NCI-H460 (cell line): Measurements from ENCODE around the gene ZNF784. TPM values are rescaled to one million over a fixed set of nuclear protein-coding genes. Genes with fewer than 3 reads are reported as not detected.

Experiments used
- total RNA-seq: library from RNA; depleted of rRNA; stranded (reverse); fragments of >200 nt; shearing (Covaris generic); gene quantifications from 2 replicates; pipeline ENCODE4 v1.2.3, GENCODE V29; 2014; rRNA removed

Gene ZNF784
- total RNA-seq, 1 experiment from 2014 or later, result 2.1 TPM

Other genes starting within 250 kb of the ZNF784 start
- not detected in 2 replicates for gene TMEM190, start 247.7 kb downstream of the ZNF784 start, total RNA-seq
- 0.97 and 2.0 TPM in 2 replicates for gene TMEM238, start 240.3 kb downstream of the ZNF784 start, total RNA-seq
- gene RPL28, start 238.6 kb downstream of the ZNF784 start, total RNA-seq, result 426 and 465 TPM in 2 replicates
- gene UBE2S, start 216.8 kb downstream of the ZNF784 start, total RNA-seq, result 369 and 378 TPM in 2 replicates
- not detected in 2 replicates for gene SHISA7, start 181.3 kb downstream of the ZNF784 start, total RNA-seq
- 33.9 and 39.6 TPM in 2 replicates for gene ISOC2, start 162.9 kb downstream of the ZNF784 start, total RNA-seq
- not detected in 2 replicates for gene C19orf85, start 159.8 kb downstream of the ZNF784 start, total RNA-seq
- gene ZNF628, start 147.9 kb downstream of the ZNF784 start, total RNA-seq, result 2.1 and 6.1 TPM in 2 replicates
- 3.9 and 4.5 TPM in 2 replicates for gene NAT14, start 139.4 kb downstream of the ZNF784 start, total RNA-seq
- gene SSC5D, start 136.1 kb downstream of the ZNF784 start, total RNA-seq, result 0.07 TPM in 1 of 2 replicates, not detected in the other
- gene SBK2, start 87.4 kb downstream of the ZNF784 start, total RNA-seq, result not detected in 2 replicates
- 0.32 TPM in 1 of 2 replicates, not detected in the other for gene SBK3, start 79.0 kb downstream of the ZNF784 start, total RNA-seq
- 2.1 and 3.2 TPM in 2 replicates for gene ZNF579, start 43.7 kb downstream of the ZNF784 start, total RNA-seq
- 3.6 and 5.0 TPM in 2 replicates for gene FIZ1, start 25.0 kb downstream of the ZNF784 start, total RNA-seq
- gene ZNF524, start 24.3 kb downstream of the ZNF784 start, total RNA-seq, result 15.9 and 16.5 TPM in 2 replicates
- gene ZNF865, start 18.9 kb downstream of the ZNF784 start, total RNA-seq, result 1.1 and 1.3 TPM in 2 replicates
- gene ZNF580, start 16.4 kb upstream of the ZNF784 start, total RNA-seq, result 8.9 and 13.6 TPM in 2 replicates
- 12.3 and 13.6 TPM in 2 replicates for gene ZNF581, start 19.1 kb upstream of the ZNF784 start, total RNA-seq
- gene CCDC106, start 23.6 kb upstream of the ZNF784 start, total RNA-seq, result 1.9 and 2.3 TPM in 2 replicates
- gene U2AF2, start 30.5 kb upstream of the ZNF784 start, total RNA-seq, result 68.3 and 72.4 TPM in 2 replicates
- 32.8 and 35.9 TPM in 2 replicates for gene EPN1, start 50.7 kb upstream of the ZNF784 start, total RNA-seq
- gene NLRP9, start 113.8 kb upstream of the ZNF784 start, total RNA-seq, result not detected in 2 replicates
- gene RFPL4A, start 134.5 kb upstream of the ZNF784 start, total RNA-seq, result not detected in 2 replicates
- gene RFPL4AL1, start 144.6 kb upstream of the ZNF784 start, total RNA-seq, result not detected in 2 replicates
- gene NLRP11, start 207.4 kb upstream of the ZNF784 start, total RNA-seq, result not detected in 2 replicates
- gene NLRP4, start 212.0 kb upstream of the ZNF784 start, total RNA-seq, result not detected in 2 replicates